ENCODE results near the gene HAGH.

GRCh38 chr16:1857433-1858097 lies 30.9 kb upstream of the HAGH start:
- no peak for TF ChIP-seq CTCF (optimal IDR thresholded peaks at IDR 0.05 in 1 of 3, IDR thresholded peaks at IDR 0.05 in 1 of 3, conservative IDR thresholded peaks at IDR 0.05 in 1 of 3; ENCODE audit: extremely low read depth in 1 of 3, insufficient read depth in 2 of 3, low read length in 3 of 3)
- TF ChIP-seq EZH2 (IDR thresholded peaks at IDR 0.05; ENCODE audit: low read length), result no peak
